GM19035 (cell line): ENCODE data around the gene ADARB2.

ENCODE experiments used
- ATAC-seq: cut with Tn5 transposase; IDR thresholded peaks from one replicate; pipeline ENCODE4 v1.9.1; 2021; ENCODE audit not compliant: unreplicated experiment

ADARB2 gene

GRCh38 chr10:1153251-1153763 lies 584.0 kb downstream of the ADARB2 start:
- ATAC-seq: no peak

GRCh38 chr10:1152386-1153250 lies 584.7 kb downstream of the ADARB2 start:
- no peak for ATAC-seq

DNA sequence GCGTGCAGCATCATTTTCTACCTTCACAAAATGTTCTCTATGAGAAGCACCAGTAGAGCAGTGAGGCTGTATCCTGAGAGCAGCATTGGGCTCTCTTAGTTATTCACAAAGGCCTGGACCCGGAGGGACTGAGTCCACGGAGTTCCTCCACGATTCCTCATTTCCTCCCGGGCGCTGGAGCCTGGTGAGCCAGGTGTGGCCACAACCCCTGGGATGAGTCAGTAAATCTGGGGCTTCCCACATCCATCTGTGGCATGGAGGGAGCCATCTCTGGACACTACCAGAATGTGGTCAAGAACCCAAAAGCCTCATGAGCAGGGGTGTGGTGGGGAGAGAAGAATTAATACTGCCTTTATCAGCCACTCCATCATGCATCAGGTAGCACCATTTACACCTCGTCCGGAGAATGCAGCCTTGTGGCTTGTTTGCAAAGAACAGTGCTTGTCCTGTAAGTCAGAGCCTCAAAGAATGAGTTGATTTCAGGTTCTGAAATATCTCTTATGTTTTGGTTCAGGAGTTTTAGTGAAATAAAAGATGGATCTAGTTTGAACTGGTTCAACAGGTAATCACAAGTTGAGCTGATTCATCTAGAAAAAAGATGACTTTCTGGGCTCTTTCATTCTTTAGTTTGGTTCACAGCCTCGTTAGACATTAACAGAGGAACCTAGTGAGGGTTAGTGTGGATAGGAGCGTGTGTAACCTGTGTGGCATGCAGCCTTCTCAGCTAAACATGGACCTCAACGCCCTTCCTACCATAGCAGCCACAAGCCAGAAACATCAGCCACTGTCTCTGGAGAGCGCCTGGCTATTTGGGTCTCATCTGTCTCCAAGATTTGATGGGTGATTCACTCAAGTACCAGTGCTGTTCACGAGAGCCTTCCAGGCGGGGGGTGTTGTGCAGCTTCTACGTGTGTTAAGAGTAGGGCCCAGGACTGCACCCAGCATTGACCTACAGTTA lies 586.0 kb downstream of the ADARB2 start:
- no peak for ATAC-seq

DNA sequence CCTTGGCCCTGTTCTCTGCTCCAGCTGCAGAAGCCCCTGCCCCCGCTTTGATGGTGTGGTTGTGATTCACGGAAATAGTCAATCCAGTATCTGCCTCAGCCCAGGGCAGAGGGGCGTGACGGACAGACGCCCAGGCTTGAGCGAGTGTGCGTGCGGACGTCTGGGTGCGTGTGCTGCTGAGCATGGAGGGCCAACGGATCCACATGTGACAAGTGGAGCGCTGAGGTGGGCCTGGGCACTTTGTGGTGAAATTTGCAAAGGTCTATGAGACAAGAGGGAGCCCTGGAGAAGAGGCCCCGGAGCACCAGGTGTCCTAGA lies 586.7 kb downstream of the ADARB2 start:
- ATAC-seq: no peak

GRCh38 chr10:1149793-1150637 lies 587.3 kb downstream of the ADARB2 start:
- ATAC-seq: no peak

DNA sequence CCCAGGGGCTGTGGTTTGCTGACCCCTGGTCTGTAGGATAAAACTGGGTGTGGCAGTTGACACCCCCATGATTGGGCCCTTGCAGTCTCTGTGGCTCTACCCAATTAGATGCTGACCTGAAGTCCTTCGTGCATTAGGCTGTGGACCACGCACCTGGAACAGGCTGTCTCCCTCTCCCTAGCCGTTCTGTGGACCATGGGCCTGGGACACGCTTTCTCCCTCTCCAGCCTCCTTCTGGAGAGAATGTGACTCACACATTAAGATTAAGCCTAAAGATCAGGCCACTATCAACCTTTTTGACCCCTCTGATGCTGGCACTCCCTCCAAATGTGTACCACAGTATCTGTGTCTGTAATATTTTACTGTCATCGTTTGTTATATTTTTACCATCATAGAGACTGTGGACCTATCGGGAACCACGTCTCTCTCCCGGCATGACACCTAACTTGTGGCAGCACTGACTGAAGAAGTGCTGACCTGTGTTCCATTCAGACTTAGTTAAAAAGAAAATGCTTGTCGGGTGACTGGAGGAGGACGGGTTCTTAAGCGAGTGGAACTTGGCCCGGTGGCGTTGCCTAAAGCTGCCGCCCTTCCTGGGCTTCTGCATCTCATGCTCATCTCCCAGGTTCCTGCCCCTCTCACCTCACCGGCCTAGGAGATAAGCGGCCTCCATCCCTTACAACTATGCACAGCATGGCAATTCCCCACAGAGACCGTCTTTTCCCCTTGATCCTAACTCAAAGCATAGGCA lies 588.3 kb downstream of the ADARB2 start:
- no peak for ATAC-seq

- ATAC-seq: no peak
Observed at GRCh38 chr10:1147810-1148209, 589.5 kb downstream of the ADARB2 start.

GRCh38 chr10:1142596-1142995 lies 594.7 kb downstream of the ADARB2 start:
- ATAC-seq: no peak

- no peak for ATAC-seq
Observed at GRCh38 chr10:1141701-1142100, 595.6 kb downstream of the ADARB2 start.

GRCh38 chr10:1141261-1141660 lies 596.1 kb downstream of the ADARB2 start:
- no peak for ATAC-seq

DNA sequence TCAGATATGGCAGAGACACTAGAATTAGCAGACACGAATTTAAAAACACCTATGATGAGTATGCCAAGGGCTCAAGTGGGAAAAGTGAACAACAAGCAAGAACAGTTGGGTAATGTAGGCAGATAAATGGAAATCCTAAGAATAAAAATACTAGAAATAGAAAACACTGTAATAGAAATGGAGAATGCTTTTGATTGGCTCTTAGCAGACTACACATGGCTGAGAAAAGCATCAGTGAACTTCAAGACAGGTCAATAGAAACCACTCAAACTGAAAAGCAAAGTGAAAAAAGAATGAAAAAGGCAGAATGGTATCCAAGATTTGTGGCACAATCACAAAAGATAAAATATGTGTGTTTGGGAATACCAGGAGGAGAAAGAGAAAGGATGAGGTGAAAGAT lies 598.8 kb downstream of the ADARB2 start:
- ATAC-seq: no peak

- ATAC-seq: no peak
Observed at GRCh38 chr10:1137499-1138163, 599.7 kb downstream of the ADARB2 start.

DNA sequence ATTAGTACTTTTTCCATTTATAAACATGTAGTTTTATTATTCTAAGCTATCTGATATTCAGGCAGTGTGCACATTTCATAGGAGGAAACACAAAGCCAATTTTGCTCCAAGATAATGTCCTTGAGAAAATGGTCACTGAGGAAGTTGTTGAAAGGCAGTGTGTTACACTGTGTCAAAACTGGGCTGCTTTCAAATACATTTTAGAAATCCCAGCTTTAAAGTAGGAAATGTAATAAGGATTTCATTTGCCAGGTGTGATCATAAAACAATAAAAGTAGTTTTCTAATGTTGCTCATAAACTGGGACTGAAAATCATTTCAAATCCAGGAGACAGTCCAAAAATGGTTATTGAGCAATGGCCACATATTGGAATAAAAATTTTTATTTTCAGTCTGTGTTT lies 601.1 kb downstream of the ADARB2 start:
- no peak for ATAC-seq

GRCh38 chr10:1134156-1134555 lies 603.2 kb downstream of the ADARB2 start:
- no peak for ATAC-seq

DNA sequence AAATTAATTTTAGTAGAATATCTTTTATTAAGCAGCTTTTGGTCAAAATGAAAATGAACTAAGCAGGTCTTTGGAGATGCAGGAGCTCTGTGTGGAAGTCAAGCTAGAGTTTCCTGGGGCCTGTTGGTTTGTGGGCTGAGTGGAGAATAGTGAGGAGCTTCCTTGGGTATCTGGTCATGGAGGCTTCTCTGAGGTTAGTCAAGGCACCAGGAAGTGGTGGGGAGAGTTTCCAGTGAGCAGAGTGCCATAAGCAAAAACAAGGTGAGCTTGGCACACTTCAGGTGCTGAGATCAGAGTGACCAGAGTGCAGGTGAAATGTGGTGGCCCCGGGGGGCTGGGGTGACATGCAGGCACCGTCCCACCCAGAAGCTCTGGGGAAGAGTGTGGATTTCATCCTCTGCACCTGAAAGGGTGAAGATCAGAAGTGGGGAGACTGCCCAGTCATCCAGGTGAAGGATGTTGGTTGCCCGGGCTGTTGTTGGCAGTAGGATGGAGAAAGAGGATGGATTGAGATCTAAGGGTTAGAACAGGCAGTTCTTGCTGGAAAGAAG lies 603.8 kb downstream of the ADARB2 start:
- ATAC-seq: no peak

GRCh38 chr10:1132584-1132983 lies 604.7 kb downstream of the ADARB2 start:
- no peak for ATAC-seq

GRCh38 chr10:1130995-1131790 lies 606.1 kb downstream of the ADARB2 start:
- ATAC-seq: no peak

GRCh38 chr10:1130226-1130625 lies 607.1 kb downstream of the ADARB2 start:
- no peak for ATAC-seq

DNA sequence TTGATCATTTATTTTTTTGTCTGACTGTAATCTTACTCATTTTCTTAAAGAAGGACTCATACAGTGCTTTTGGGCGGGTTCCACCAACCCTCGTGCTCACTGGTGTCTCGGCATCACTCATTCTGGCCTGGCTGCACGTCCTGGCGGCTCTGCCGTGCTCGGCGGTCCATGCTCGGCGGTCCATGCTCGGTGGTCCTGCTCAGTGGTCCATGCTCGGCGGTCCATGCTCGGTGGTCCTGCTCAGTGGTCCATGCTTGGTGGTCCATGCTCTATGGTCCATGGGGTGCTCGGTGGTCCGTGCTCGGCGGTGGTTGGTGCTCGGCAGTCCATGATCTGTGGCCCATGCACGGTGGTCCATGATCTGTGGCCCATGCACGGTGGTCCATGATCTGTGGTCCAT lies 608.7 kb downstream of the ADARB2 start:
- no peak for ATAC-seq
